Measurements from ENCODE around the gene LSAMP.

DNA sequence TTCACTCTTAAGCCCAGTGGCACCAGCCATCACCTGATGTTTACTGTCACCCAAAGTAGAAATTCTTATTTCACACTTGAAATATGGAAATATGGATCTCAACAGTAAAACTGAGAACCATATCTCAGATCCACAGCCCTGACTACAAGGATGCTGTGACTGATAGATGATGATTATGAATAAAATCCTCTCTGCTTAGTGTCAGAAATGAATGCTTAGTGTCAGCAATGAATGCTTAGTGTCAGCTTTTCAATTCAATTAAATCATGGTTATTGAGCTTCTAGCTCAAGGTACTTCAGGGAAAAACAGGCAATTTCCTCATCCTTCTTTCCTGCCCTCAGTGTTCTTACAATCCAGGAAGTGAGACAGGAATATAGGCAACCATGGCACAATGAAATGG, 392.3 kb downstream of the LSAMP start:
- TF ChIP-seq POLR2A (IDR thresholded peaks at IDR 0.05) (no peak), POLR2AphosphoS5 (IDR thresholded peaks at IDR 0.05; ENCODE audit: insufficient read depth in 1 of 2, low read depth in 1 of 2) (no peak)
- TF ChIP-seq, protein P1, sequence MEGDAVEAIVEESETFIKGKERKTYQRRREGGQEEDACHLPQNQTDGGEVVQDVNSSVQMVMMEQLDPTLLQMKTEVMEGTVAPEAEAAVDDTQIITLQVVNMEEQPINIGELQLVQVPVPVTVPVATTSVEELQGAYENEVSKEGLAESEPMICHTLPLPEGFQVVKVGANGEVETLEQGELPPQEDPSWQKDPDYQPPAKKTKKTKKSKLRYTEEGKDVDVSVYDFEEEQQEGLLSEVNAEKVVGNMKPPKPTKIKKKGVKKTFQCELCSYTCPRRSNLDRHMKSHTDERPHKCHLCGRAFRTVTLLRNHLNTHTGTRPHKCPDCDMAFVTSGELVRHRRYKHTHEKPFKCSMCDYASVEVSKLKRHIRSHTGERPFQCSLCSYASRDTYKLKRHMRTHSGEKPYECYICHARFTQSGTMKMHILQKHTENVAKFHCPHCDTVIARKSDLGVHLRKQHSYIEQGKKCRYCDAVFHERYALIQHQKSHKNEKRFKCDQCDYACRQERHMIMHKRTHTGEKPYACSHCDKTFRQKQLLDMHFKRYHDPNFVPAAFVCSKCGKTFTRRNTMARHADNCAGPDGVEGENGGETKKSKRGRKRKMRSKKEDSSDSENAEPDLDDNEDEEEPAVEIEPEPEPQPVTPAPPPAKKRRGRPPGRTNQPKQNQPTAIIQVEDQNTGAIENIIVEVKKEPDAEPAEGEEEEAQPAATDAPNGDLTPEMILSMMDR (IDR thresholded peaks at IDR 0.05) = no peak
